Activated naive CD4-positive, alpha-beta T cell treated with Interleukin-2 at 50 U/mL for 16 hours (primary cell): Measurements from ENCODE around the gene SPACDR.

ENCODE experiments used
- DNase-seq: peaks from one replicate; pipeline ENCODE4 v3.0.0-alpha.2; 2020

SPACDR gene

GRCh38 chr7:100407285-100408180 is 56.5 kb downstream of the SPACDR start:
- peak; percentile 28 for DNase-seq

GRCh38 chr7:100406767-100407166 is 57.3 kb downstream of the SPACDR start:
- DNase-seq, result no peak
